PC-9 (cell line): ENCODE data around the gene EYS.

Experiments used
- CTCF ChIP-seq: fragments of 200-600 bp; sonication (generic); conservative IDR thresholded peaks from 2 replicates; pipeline ENCODE4 v1.6.1; 2017; ENCODE audit warnings: mixed run types, antibody characterized with exemption, mild to moderate bottlenecking, moderate library complexity
- EZH2 ChIP-seq: fragments of 200-600 bp; sonication (generic); IDR thresholded peaks from 2 replicates; pipeline ENCODE4 v1.8.0; 2017; ENCODE audit warnings: antibody characterized with exemption, low read depth

DNA sequence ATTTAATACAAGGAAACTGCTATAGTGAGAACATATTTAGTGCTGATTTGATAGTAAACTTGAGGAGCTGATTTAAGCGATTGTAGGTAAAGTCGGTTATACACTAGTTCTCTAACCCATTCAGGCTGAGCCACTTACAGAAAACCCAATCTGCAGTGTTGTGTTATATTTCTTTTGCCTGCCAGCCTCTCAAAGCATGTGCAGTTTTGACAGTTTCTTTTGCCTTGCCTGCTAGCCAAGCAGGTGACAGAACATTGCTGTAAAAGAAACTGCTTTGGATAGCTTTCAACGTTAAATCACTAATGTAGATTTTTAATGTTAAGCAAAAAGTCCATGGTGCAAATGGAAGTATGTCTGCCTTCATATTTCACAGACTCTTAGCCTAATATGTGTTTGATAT, 982.9 kb downstream of the EYS start:
- TF ChIP-seq CTCF (no peak), EZH2 (no peak)
